ENCODE data around the gene MUC6.

The MUC6 gene

DNA sequence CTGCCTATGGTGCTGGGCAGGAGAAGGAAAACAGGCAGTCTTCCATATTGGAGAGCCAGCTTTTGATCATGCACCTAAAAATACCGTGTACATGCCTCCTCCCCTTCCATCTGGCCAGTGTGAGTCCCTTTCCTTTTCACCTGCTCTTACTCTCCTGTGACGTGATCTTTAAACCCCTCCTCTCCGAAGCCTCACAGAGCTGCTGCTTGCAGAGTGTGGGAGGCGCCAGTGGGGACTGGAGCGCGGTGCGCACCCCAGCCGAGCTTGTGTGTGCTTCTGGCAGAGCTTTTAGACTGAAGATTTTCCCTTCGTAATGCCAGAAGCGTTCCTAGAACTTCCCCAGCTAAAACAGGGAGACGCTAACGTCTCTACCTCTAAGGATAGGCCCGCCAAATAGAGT is 29.8 kb downstream of the MUC6 start:
- no peak for DNase-seq

DNA sequence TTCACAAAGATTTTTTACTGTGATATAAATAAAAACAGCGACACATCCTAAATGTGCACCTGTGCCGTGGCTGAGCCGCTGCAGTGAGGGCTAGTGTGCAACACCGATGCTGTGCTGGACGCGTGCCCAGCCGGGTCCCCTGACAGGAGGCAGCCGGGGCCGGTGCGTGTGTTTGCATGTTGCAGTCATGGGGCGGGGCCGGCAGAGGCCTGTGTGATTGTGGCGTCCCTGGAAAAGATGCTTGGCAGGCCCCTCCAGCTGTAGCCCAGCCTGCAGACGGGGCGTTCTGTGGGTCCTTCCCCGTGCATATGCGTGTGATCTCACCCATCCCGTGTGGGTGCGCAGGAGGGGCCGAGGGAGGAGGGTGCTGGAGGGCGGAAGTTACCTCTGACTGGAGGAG is 30.6 kb downstream of the MUC6 start:
- no peak for DNase-seq

DNA sequence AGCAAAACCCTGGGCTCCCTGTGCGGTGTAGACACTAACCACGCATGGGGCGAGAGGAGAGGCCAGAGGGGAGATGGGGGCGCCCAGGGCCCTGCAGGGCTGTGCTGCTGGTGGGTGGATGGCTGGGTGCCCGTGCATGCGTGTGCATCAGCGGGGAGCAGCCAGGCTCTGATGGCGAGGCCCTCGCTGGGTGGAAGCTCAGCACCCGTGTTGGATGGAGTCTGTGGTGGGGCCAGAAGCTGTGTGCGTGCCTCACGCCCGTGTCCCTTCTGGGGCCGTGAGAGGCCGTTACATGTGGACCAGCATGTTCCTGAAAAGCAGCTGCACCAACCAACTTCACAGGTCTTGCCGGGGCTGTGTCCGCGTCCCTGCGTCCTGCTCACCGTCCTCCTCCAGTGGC is 33.4 kb downstream of the MUC6 start:
- DNase-seq: no peak

GRCh38 chr11:1002406-1002984 is 34.0 kb downstream of the MUC6 start:
- DNase-seq: no peak

GRCh38 chr11:1001617-1002405 is 34.7 kb downstream of the MUC6 start:
- DNase-seq: no peak

- no peak for DNase-seq
These were observed 35.9 kb downstream of the MUC6 start for GRCh38 chr11:1000357-1001278.

GRCh38 chr11:999009-999408 is 37.5 kb downstream of the MUC6 start:
- DNase-seq: no peak

- no peak for DNase-seq
These were observed 38.6 kb downstream of the MUC6 start for GRCh38 chr11:997907-998306.

DNA sequence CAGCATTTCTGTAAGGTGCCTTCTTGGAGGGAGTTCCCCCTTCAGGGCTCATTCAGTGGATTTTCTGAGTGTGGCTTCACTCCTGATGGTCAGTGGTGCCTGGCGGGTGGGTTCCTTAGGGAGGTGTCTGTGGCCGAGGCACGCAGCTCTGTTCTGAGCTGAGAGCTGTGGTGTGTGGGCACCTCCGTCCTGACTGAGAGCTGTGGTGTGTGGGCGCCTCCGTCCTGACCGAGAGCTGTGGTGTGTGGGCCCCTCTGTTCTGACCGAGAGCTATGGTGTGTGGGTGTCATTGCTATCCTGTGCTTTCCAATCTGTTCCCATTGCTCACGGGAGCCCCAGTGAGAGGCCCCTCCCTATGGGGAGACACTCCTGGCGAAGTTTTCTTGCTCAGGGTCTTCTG is 39.8 kb downstream of the MUC6 start:
- no peak for DNase-seq

DNA sequence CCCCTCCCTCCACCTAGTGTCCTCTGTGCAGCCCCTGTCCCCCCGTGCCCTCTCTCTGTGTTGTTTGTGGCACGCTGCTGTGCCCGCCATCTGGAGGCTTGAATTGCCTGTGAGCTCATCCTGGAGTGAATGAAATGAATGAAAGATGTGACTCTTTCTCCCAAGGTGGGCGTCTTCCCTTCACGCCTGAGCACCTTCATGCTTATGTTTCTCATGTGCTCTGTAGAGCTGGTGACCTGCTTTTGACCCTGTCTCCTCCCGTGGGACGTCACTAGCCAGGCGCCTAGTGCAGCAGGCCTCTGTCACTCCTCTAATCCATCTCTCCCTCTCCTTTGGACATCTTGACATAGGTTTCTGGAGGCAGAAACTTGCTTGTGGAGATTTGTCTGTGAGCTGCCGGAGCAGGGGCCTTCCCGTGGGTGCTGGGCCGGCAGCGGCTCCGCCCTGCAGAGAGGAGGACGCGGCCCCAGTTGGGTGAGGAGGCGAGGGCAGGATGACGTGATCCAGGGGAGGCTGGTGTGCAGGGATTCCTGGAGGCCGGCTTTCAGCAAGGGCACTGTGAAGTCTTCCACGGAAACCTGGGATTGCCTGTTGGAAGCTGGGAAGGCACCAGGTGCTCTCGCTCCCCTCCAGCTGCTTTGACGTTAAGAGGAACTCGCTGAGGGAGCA is 40.6 kb downstream of the MUC6 start:
- no peak for DNase-seq

GRCh38 chr11:995044-995751 is 41.3 kb downstream of the MUC6 start:
- no peak for DNase-seq

DNA sequence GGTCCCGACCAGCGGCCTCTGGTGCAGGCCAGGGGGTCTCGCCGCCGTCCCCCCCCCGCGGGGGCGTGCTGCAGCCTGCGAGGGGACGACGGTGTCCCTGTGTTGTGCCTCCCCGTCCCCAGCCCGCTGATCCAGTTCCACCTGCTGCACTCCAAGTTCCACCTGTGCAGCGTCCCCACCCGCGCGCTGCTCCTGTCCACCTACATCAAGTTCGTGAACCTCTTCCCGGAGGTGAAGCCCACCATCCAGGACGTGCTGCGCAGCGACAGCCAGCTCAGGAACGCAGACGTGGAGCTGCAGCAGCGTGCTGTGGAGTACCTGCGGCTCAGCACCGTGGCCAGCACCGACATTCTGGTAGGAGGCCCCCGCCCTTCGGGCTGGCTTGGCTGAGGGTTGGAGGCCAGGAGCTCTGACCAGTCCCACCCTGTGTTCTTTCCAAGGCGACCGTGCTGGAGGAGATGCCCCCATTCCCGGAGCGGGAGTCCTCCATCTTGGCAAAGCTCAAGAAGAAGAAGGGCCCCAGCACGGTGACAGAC is 42.8 kb downstream of the MUC6 start:
- DNase-seq: no peak

- DNase-seq: no peak
These were observed 43.9 kb downstream of the MUC6 start for GRCh38 chr11:992577-992976.

GRCh38 chr11:991711-992307 is 44.7 kb downstream of the MUC6 start:
- DNase-seq: no peak

GRCh38 chr11:991034-991433 is 45.5 kb downstream of the MUC6 start:
- DNase-seq: no peak

GRCh38 chr11:990101-990500 is 46.4 kb downstream of the MUC6 start:
- no peak for DNase-seq

- no peak for DNase-seq
These were observed 48.8 kb downstream of the MUC6 start for GRCh38 chr11:987671-988070.

DNA sequence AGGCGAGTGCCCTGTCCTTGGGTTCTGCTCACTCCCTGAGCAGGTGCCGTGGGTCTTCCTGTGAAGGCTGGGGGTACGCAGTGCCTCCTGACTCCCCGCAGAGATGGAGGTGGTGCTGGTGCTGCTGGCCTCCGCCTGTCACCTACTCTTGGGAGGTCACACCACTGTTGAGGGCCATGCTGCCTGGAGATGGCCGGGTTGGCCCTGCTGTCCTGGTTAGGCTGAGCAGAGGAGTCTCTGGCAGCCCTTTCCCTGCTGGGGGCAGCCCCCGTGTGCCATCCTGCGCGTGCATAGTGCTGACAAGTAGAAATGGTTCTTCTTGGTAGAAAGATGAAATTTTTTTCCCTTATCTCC is 49.6 kb downstream of the MUC6 start:
- no peak for DNase-seq

GRCh38 chr11:986270-986951 is 50.1 kb downstream of the MUC6 start:
- no peak for DNase-seq

GRCh38 chr11:985848-986247 is 50.7 kb downstream of the MUC6 start:
- no peak for DNase-seq

- DNase-seq: no peak
These were observed 51.1 kb downstream of the MUC6 start for GRCh38 chr11:985406-985805.
